OCI-LY3 (cell line): ENCODE data around the gene MAGI2.

Experiments used
- EZH2phosphoT487 ChIP-seq: fragments of 200-600 bp; shearing (Covaris generic); IDR thresholded peaks from 2 replicates; pipeline ENCODE4 v1.6.1; 2018; ENCODE audit warnings: antibody characterized with exemption, mixed run types, low read depth
- TF ChIP-seq, protein P1 (sequence below): fragments of 200-600, 300-600 bp; sonication (generic); IDR thresholded peaks from 2 replicates; pipeline ENCODE4 v1.5.1; 2014; ENCODE audit warnings: antibody characterized with exemption, low read length, low read depth

DNA sequence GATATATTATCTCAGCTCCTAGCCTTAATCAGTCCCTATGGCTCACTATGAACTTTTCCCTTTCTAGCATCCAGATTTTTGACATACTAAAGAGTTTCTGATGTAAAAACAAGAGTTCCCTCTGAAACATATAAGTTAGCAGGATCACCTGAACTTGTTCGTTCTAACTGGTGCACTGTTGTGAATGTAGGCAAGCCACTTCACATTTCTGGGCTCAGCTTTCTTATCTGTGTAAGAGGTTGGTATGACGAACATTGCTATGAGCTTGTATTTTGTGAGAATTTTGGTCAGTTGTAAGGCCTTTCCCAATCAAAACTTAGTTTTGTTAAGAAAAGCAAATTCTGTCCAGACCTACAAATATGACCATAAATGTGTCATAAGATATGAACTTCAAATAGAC, 46.1 kb downstream of the MAGI2 start:
- TF ChIP-seq, protein P1, sequence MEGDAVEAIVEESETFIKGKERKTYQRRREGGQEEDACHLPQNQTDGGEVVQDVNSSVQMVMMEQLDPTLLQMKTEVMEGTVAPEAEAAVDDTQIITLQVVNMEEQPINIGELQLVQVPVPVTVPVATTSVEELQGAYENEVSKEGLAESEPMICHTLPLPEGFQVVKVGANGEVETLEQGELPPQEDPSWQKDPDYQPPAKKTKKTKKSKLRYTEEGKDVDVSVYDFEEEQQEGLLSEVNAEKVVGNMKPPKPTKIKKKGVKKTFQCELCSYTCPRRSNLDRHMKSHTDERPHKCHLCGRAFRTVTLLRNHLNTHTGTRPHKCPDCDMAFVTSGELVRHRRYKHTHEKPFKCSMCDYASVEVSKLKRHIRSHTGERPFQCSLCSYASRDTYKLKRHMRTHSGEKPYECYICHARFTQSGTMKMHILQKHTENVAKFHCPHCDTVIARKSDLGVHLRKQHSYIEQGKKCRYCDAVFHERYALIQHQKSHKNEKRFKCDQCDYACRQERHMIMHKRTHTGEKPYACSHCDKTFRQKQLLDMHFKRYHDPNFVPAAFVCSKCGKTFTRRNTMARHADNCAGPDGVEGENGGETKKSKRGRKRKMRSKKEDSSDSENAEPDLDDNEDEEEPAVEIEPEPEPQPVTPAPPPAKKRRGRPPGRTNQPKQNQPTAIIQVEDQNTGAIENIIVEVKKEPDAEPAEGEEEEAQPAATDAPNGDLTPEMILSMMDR, result no peak
- TF ChIP-seq EZH2phosphoT487, result no peak
